ENCODE measurements around the gene CREB5.

Gene CREB5

DNA sequence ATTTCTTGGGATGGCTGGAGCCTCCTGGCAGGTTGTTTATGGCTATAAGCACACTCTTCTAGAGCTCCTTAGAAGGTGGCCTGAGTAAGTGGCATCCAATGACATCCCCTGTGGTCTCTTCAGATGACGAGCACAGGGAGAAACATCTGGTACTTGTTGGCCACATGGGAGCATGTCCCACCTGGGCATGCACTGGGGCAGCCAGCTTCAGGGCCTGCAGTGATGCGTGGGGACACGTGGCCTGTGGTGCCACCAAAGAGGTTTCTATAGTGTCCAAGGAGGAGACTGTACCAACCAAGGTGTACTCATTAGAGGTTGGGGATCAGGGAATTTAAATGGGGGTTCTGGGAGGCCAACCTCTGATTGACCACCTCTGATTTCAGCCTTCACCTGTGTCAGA is 420.4 kb downstream of the CREB5 start:
- H3K36me3 ChIP-seq (ENCODE audit: control insufficient read depth, insufficient read depth, low read length): no peaks in the 10 kb centered on the region
- TF ChIP-seq, protein P1, sequence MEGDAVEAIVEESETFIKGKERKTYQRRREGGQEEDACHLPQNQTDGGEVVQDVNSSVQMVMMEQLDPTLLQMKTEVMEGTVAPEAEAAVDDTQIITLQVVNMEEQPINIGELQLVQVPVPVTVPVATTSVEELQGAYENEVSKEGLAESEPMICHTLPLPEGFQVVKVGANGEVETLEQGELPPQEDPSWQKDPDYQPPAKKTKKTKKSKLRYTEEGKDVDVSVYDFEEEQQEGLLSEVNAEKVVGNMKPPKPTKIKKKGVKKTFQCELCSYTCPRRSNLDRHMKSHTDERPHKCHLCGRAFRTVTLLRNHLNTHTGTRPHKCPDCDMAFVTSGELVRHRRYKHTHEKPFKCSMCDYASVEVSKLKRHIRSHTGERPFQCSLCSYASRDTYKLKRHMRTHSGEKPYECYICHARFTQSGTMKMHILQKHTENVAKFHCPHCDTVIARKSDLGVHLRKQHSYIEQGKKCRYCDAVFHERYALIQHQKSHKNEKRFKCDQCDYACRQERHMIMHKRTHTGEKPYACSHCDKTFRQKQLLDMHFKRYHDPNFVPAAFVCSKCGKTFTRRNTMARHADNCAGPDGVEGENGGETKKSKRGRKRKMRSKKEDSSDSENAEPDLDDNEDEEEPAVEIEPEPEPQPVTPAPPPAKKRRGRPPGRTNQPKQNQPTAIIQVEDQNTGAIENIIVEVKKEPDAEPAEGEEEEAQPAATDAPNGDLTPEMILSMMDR (IDR thresholded peaks at IDR 0.05; ENCODE audit: insufficient read depth, low read length, poor library complexity, severe bottlenecking): no peak
- H3K27me3 ChIP-seq (replicated peaks; ENCODE audit: control insufficient read depth, insufficient read depth, low read length): no peaks in the 10 kb centered on the region
- H3K4me3 ChIP-seq (replicated peaks; ENCODE audit: low read depth, low read length): no peak overlapping the region
- no peak for DNase-seq (ENCODE audit: extremely low read depth, insufficient read length)

DNA sequence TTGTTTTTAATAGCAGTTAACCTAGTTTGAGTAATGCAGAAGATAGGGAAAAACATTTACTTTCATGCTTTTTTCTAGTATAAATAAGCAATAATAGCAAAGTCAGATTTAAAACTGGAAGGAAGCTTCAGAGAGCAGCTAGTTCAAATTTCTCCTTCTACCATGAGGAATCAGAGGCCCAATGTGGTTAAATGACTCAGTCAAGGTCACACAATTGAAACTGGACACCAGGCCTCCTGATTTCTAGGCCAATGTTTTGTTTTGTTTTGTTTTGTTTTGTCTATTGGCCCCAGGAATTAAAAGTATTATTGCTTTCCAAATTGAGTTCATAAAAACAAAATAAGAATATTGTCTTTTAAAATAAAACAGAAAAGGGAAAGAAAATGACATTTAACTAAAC is 423.5 kb downstream of the CREB5 start:
- TF ChIP-seq, protein P1 (IDR thresholded peaks at IDR 0.05; ENCODE audit: insufficient read depth, low read length, poor library complexity, severe bottlenecking): no peak
- Histone ChIP-seq H3K27me3 (replicated peaks; ENCODE audit: control insufficient read depth, insufficient read depth, low read length) (no peaks in the 10 kb centered on the region), H3K4me3 (replicated peaks; ENCODE audit: low read depth, low read length) (no peak overlapping the region), H3K36me3 (ENCODE audit: control insufficient read depth, insufficient read depth, low read length) (no peaks in the 10 kb centered on the region)
- no peak for DNase-seq (ENCODE audit: extremely low read depth, insufficient read length)

DNA sequence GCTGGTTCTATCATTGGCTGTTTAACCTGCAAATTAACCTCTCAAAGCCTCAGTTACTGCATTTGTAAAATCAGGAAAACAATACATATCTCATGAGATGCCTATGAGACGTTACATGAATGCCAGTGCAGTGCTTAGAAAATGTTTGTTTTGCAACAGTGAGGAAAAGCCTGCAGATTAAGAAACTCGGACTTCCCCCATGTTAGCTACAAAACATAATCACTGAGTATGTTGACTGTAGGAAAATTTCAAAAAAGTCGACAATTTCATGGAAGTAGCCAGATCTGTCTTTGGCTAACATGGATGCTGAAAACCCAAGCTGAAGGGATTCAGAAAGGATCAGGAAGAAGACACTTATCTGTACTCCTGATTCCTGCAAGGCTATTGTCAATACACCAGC is 424.4 kb downstream of the CREB5 start:
- no peak for DNase-seq (ENCODE audit: extremely low read depth, insufficient read length)
- Histone ChIP-seq H3K36me3 (ENCODE audit: control insufficient read depth, insufficient read depth, low read length) (no peaks in the 10 kb centered on the region), H3K27me3 (replicated peaks; ENCODE audit: control insufficient read depth, insufficient read depth, low read length) (no peaks in the 10 kb centered on the region), H3K4me3 (replicated peaks; ENCODE audit: low read depth, low read length) (no peak overlapping the region)
- TF ChIP-seq, protein P1 (IDR thresholded peaks at IDR 0.05; ENCODE audit: insufficient read depth, low read length, poor library complexity, severe bottlenecking): no peak

DNA sequence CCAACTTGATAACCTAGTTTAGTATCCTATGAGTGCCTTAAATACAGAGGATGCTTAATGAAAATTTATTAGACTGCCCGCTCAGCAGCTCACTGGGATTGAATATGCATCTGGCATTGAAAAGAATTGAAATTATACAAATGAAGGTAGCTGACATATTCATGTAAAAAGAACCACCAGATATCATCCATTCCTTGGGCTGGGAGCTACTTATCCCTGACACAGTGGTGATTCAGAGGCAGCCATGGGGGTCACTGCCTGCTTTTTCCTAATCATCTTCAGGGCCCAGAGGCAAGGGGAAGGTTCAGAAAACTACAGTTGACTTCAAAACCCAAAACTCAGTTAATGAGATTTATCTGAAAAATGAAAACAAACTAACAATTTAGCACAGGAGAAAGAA is 424.9 kb downstream of the CREB5 start:
- Histone ChIP-seq H3K36me3 (ENCODE audit: control insufficient read depth, insufficient read depth, low read length) (no peaks in the 10 kb centered on the region), H3K4me3 (replicated peaks; ENCODE audit: low read depth, low read length) (no peak overlapping the region), H3K27me3 (replicated peaks; ENCODE audit: control insufficient read depth, insufficient read depth, low read length) (no peaks in the 10 kb centered on the region)
- TF ChIP-seq, protein P1 (IDR thresholded peaks at IDR 0.05; ENCODE audit: insufficient read depth, low read length, poor library complexity, severe bottlenecking): no peak
- no peak for DNase-seq (ENCODE audit: extremely low read depth, insufficient read length)

DNA sequence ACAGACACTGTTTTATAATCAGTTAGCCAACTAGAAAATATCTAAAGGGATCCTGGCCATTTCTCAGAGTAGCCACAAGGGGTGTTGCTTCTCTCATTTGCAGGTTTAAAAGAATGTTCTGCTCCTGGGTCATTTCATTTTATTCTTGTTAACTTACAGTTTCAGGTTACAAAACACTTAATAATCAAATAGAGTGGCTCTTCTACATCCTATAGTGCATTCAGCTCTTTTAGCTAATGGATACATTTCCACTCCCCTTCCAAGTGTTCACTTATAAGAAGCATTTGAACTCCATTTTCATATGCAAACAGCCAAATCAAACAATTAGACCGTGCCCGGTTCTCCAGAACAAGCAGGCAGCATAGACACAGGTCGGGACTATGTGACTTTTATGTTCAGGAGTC is 428.3 kb downstream of the CREB5 start:
- Histone ChIP-seq H3K36me3 (ENCODE audit: control insufficient read depth, insufficient read depth, low read length) (no peaks in the 10 kb centered on the region), H3K4me3 (replicated peaks; ENCODE audit: low read depth, low read length) (no peak overlapping the region), H3K27me3 (replicated peaks; ENCODE audit: control insufficient read depth, insufficient read depth, low read length) (peaks cover 2% of the 10 kb centered on the region; the same call in 1 of the 2 replicates)
- TF ChIP-seq, protein P1 (IDR thresholded peaks at IDR 0.05; ENCODE audit: insufficient read depth, low read length, poor library complexity, severe bottlenecking): peak; percentile 50
- DNase-seq (ENCODE audit: extremely low read depth, insufficient read length): no peak

DNA sequence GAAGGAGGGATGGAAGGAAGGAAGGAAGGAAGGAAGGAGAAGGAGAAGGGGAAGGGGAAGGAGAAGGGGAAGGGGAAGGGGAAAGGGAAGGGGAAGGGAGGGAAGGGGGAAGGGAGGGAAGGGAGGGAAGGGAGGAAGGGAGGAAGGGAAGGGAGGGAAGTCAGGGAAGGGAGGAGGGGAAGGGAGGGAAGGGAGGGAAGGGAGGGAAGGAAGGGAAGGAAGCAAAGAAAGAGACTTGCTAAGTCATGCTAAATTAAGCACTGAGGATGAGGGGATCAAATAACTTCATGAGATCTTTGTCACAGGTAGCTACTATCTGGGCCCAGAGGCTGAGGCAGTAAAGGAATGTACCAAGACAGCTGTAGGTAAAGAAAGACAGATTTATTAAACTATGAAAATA is 429.4 kb downstream of the CREB5 start:
- TF ChIP-seq, protein P1 (IDR thresholded peaks at IDR 0.05; ENCODE audit: insufficient read depth, low read length, poor library complexity, severe bottlenecking): no peak
- H3K36me3 ChIP-seq (ENCODE audit: control insufficient read depth, insufficient read depth, low read length): no peaks in the 10 kb centered on the region
- no peak for DNase-seq (ENCODE audit: extremely low read depth, insufficient read length)

More for the DNA sequence above, 429.4 kb downstream of the CREB5 start:
- Histone ChIP-seq H3K4me3 (replicated peaks; ENCODE audit: low read depth, low read length) (no peak overlapping the region), H3K27me3 (replicated peaks; ENCODE audit: control insufficient read depth, insufficient read depth, low read length) (peaks cover 2% of the 10 kb centered on the region; the same call in 1 of the 2 replicates)

All from GM06990 (cell line).